Neural cell (in vitro differentiated cells): ENCODE measurements around the gene CLTCL1. TPM values are rescaled to one million over a fixed set of nuclear protein-coding genes. Genes with fewer than 3 reads are reported as not detected.

Experiments used
- H2AFZ ChIP-seq: fragments of 200-600, 300-800 bp; sonication (generic), shearing (Covaris generic); 2 replicates; pipeline ENCODE4 v1.6.0; 2014; ENCODE audit warnings: low read depth, mild to moderate bottlenecking, antibody characterized with exemption, low read length, moderate library complexity
- H3F3A ChIP-seq: fragments of 200-600 bp; shearing (Covaris generic); 2 replicates; pipeline ENCODE4 v1.6.1; 2016; ENCODE audit warnings: mild to moderate bottlenecking, moderate library complexity, mixed read lengths, antibody characterized with exemption, low read length; ENCODE audit not compliant: insufficient read depth, poor library complexity, severe bottlenecking
- H3K27ac ChIP-seq: fragments of 200-600, 300-800 bp; sonication (generic), shearing (Covaris generic); 2 replicates; pipeline ENCODE4 v1.5.1; 2014; ENCODE audit warnings: mild to moderate bottlenecking, low read length, moderate library complexity
- H3K27me3 ChIP-seq: fragments of 300-800, 200-600 bp; sonication (generic), shearing (Covaris generic); 2 replicates; pipeline ENCODE4 v1.6.0; 2014; ENCODE audit warnings: mild to moderate bottlenecking, low read depth, low read length, moderate library complexity; ENCODE audit not compliant: insufficient read depth
- H3K36me3 ChIP-seq: fragments of 300-800, 200-600 bp; sonication (generic), shearing (Covaris generic); 2 replicates; pipeline ENCODE4 v1.5.1; 2014; ENCODE audit warnings: mild to moderate bottlenecking, antibody characterized with exemption, low read length, moderate library complexity; ENCODE audit not compliant: insufficient read depth
- H3K4me2 ChIP-seq: fragments of 300-800, 200-600 bp; sonication (generic), shearing (Covaris generic); 2 replicates; pipeline ENCODE4 v1.6.0; 2014; ENCODE audit warnings: mild to moderate bottlenecking, low read length
- H3K4me3 ChIP-seq: fragments of 300-800, 200-600 bp; sonication (generic), shearing (Covaris generic); 2 replicates; pipeline ENCODE4 v1.5.1; 2014; ENCODE audit warnings: mild to moderate bottlenecking, low read length, moderate library complexity
- H3K79me2 ChIP-seq: fragments of 200-600 bp; shearing (Covaris generic); replicated peaks from 2 replicates; pipeline ENCODE4 v1.6.0; 2014; ENCODE audit warnings: mild to moderate bottlenecking, low read length, moderate library complexity; ENCODE audit not compliant: insufficient read depth
- H3K9ac ChIP-seq: fragments of 300-800, 200-600 bp; sonication (generic), shearing (Covaris generic); 2 replicates; pipeline ENCODE4 v1.6.1; 2016; ENCODE audit warnings: mild to moderate bottlenecking, low read length, mixed read lengths
- H3K9me2 ChIP-seq: fragments of 200-600 bp; shearing (Covaris generic); 2 replicates; pipeline ENCODE4 v1.6.1; 2016; ENCODE audit warnings: mild to moderate bottlenecking, low read length, mixed read lengths; ENCODE audit not compliant: insufficient read depth
- H3K9me3 ChIP-seq: fragments of 200-600, 300-800 bp; sonication (generic), shearing (Covaris generic); 2 replicates; pipeline ENCODE4 v1.6.1; 2016; ENCODE audit warnings: mild to moderate bottlenecking, mixed run types, low read length, moderate library complexity, mixed read lengths
- H4K20me1 ChIP-seq: fragments of 200-600 bp; shearing (Covaris generic); 2 replicates; pipeline ENCODE4 v1.6.1; 2016; ENCODE audit warnings: mild to moderate bottlenecking, mixed run types; ENCODE audit not compliant: insufficient read depth
- EP300 ChIP-seq: fragments of 450-650 bp; conservative IDR thresholded peaks from 2 replicates; pipeline ENCODE4 v1.6.1; 2014; ENCODE audit warnings: antibody characterized with exemption, mild to moderate bottlenecking, moderate library complexity; ENCODE audit not compliant: poor library complexity, severe bottlenecking
- EZH2 ChIP-seq: fragments of 200-600, 300-800 bp; shearing (Covaris generic), sonication (generic); IDR thresholded peaks from 2 replicates; pipeline ENCODE4 v1.6.1; 2014; ENCODE audit warnings: antibody characterized with exemption, low read length, borderline replicate concordance, mild to moderate bottlenecking; ENCODE audit not compliant: insufficient read depth, poor library complexity, severe bottlenecking
- MXI1 ChIP-seq: fragments of 450-650 bp; conservative IDR thresholded peaks from 2 replicates; pipeline ENCODE4 v1.6.1; 2014; ENCODE audit warnings: antibody characterized with exemption, mild to moderate bottlenecking; ENCODE audit not compliant: poor library complexity, severe bottlenecking
- POLR2AphosphoS5 ChIP-seq: IDR thresholded peaks from 2 replicates; pipeline ENCODE4 v1.6.1; 2012
- RAD21 ChIP-seq: fragments of 450-650 bp; conservative IDR thresholded peaks from 2 replicates; pipeline ENCODE4 v1.6.1; 2014; ENCODE audit warnings: antibody characterized with exemption, mild to moderate bottlenecking, moderate library complexity
- SMC3 ChIP-seq: fragments of 450-650 bp; conservative IDR thresholded peaks from 2 replicates; pipeline ENCODE4 v1.6.1; 2014; ENCODE audit warnings: antibody characterized with exemption, mild to moderate bottlenecking, moderate library complexity; ENCODE audit not compliant: poor library complexity
- TAF1 ChIP-seq: IDR thresholded peaks from 2 replicates; pipeline ENCODE4 v1.6.1; 2012; ENCODE audit warnings: low read depth
- polyA plus RNA-seq: library from polyadenylated mRNA; depleted of rRNA; stranded (reverse); fragments of >200 nt; gene quantifications from 2 replicates; pipeline ENCODE4 v1.2.3, GENCODE V29; 2014
- TF ChIP-seq, protein P1 (sequence below): IDR thresholded peaks from 2 replicates; pipeline ENCODE4 v1.6.1; 2012; ENCODE audit warnings: borderline replicate concordance
- TF ChIP-seq, protein P2 (sequence below): fragments of 450-650 bp; IDR thresholded peaks from 2 replicates; pipeline ENCODE4 v1.5.1; 2014; ENCODE audit warnings: antibody characterized with exemption, mild to moderate bottlenecking, moderate library complexity; ENCODE audit not compliant: poor library complexity, severe bottlenecking

Gene CLTCL1
- polyA plus RNA-seq, 1 donor from 2014 or later: 7.8 TPM

DNA sequence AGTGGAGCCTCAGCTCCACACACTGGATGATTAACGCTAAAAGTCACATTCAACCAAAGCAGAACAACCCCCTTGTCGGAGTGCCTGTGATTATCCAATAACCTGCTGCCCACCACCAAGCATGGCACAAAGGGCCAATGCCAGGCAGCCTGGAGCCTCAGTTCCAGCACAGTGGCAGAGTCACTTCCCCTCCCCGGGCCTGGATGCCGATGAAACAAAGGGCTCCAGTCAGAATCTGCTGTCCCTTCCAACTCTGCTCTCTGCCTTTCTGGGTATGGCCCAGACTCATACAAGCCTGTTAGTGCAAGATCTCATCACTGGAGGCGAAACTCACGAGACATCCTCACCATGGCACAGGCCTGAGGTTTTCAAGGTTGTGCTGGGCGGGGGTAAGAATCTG, 52.1 kb downstream of the CLTCL1 start:
- no peak for TF ChIP-seq EP300
- TF ChIP-seq, protein P1, sequence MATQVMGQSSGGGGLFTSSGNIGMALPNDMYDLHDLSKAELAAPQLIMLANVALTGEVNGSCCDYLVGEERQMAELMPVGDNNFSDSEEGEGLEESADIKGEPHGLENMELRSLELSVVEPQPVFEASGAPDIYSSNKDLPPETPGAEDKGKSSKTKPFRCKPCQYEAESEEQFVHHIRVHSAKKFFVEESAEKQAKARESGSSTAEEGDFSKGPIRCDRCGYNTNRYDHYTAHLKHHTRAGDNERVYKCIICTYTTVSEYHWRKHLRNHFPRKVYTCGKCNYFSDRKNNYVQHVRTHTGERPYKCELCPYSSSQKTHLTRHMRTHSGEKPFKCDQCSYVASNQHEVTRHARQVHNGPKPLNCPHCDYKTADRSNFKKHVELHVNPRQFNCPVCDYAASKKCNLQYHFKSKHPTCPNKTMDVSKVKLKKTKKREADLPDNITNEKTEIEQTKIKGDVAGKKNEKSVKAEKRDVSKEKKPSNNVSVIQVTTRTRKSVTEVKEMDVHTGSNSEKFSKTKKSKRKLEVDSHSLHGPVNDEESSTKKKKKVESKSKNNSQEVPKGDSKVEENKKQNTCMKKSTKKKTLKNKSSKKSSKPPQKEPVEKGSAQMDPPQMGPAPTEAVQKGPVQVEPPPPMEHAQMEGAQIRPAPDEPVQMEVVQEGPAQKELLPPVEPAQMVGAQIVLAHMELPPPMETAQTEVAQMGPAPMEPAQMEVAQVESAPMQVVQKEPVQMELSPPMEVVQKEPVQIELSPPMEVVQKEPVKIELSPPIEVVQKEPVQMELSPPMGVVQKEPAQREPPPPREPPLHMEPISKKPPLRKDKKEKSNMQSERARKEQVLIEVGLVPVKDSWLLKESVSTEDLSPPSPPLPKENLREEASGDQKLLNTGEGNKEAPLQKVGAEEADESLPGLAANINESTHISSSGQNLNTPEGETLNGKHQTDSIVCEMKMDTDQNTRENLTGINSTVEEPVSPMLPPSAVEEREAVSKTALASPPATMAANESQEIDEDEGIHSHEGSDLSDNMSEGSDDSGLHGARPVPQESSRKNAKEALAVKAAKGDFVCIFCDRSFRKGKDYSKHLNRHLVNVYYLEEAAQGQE: no peak
- no peak for TF ChIP-seq SMC3
- TF ChIP-seq POLR2AphosphoS5: no peak
- no peak for TF ChIP-seq MXI1
- no peak for TF ChIP-seq EZH2
- no peak for TF ChIP-seq RAD21
- no peak for TF ChIP-seq TAF1
- TF ChIP-seq, protein P2, sequence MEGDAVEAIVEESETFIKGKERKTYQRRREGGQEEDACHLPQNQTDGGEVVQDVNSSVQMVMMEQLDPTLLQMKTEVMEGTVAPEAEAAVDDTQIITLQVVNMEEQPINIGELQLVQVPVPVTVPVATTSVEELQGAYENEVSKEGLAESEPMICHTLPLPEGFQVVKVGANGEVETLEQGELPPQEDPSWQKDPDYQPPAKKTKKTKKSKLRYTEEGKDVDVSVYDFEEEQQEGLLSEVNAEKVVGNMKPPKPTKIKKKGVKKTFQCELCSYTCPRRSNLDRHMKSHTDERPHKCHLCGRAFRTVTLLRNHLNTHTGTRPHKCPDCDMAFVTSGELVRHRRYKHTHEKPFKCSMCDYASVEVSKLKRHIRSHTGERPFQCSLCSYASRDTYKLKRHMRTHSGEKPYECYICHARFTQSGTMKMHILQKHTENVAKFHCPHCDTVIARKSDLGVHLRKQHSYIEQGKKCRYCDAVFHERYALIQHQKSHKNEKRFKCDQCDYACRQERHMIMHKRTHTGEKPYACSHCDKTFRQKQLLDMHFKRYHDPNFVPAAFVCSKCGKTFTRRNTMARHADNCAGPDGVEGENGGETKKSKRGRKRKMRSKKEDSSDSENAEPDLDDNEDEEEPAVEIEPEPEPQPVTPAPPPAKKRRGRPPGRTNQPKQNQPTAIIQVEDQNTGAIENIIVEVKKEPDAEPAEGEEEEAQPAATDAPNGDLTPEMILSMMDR: no peak
- H3K27ac ChIP-seq: no peak overlapping the region
- H2AFZ ChIP-seq: no peak overlapping the region
- no peak overlapping the region for H3K9ac ChIP-seq
- no peaks in the 10 kb centered on the region for H3K9me2 ChIP-seq
- H4K20me1 ChIP-seq: no peaks in the 10 kb centered on the region
- no peaks in the 10 kb centered on the region for H3F3A ChIP-seq
- H3K4me2 ChIP-seq: no peak overlapping the region
- H3K4me3 ChIP-seq: no peak overlapping the region
- no peaks in the 10 kb centered on the region for H3K79me2 ChIP-seq
- no peaks in the 10 kb centered on the region for H3K36me3 ChIP-seq
- no peaks in the 10 kb centered on the region for H3K9me3 ChIP-seq
- H3K27me3 ChIP-seq: no peaks in the 10 kb centered on the region

DNA sequence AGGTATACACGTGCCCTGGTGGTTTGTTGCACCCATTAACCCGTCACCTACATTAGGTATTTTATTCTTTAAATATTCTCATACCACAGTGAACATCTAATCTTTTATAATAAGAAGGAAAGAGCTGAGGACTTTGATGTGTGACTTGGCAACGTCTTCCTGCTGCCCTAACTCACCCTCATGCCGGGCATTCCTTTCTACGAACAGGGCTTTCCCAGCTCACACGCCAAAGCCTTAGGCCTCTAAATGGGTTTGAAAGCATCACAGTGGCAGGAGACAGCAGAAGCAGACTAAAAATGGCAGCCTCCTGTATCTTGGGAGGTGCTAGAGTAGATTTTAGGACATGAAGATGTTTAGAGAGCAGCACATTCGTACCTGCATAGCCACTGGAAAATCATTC, 52.6 kb downstream of the CLTCL1 start:
- Histone ChIP-seq H3F3A (no peaks in the 10 kb centered on the region), H2AFZ (no peak overlapping the region), H3K27me3 (no peaks in the 10 kb centered on the region), H3K4me3 (no peak overlapping the region), H3K9ac (no peak overlapping the region), H3K27ac (no peak overlapping the region), H3K9me3 (no peaks in the 10 kb centered on the region), H3K79me2 (no peaks in the 10 kb centered on the region), H3K36me3 (no peaks in the 10 kb centered on the region), H3K9me2 (no peaks in the 10 kb centered on the region), H4K20me1 (no peaks in the 10 kb centered on the region), H3K4me2 (no peak overlapping the region)
- TF ChIP-seq EP300: no peak
- TF ChIP-seq EZH2: no peak
- no peak for TF ChIP-seq RAD21
- TF ChIP-seq, protein P2: no peak
- no peak for TF ChIP-seq MXI1
- no peak for TF ChIP-seq TAF1
- TF ChIP-seq SMC3: no peak
- TF ChIP-seq POLR2AphosphoS5: no peak
- TF ChIP-seq, protein P1: no peak
